Esophagus squamous epithelium (tissue), 4 donors: ENCODE results near the gene DHCR7.

ENCODE experiments used
- POLR2A ChIP-seq, 4 donors: fragments of 450-650 bp; IDR thresholded peaks; one replicate each; pipeline ENCODE4 v1.6.1; 2017; ENCODE audit warnings: antibody characterized with exemption in 4 of 4, mild to moderate bottlenecking in 4 of 4, moderate library complexity in 3 of 4
- TF ChIP-seq, protein P1 (sequence below), 6 experiments: fragments of 450-650 bp in 4 of 6; fragments of 200-600 bp in 2 of 6; sonication (generic) in 2 of 6; IDR thresholded peaks; one replicate each; pipeline ENCODE4 v1.5.1; 2016 to 2019; ENCODE audit warnings: antibody characterized with exemption in 6 of 6, mild to moderate bottlenecking in 4 of 6, moderate library complexity in 4 of 6

DNA sequence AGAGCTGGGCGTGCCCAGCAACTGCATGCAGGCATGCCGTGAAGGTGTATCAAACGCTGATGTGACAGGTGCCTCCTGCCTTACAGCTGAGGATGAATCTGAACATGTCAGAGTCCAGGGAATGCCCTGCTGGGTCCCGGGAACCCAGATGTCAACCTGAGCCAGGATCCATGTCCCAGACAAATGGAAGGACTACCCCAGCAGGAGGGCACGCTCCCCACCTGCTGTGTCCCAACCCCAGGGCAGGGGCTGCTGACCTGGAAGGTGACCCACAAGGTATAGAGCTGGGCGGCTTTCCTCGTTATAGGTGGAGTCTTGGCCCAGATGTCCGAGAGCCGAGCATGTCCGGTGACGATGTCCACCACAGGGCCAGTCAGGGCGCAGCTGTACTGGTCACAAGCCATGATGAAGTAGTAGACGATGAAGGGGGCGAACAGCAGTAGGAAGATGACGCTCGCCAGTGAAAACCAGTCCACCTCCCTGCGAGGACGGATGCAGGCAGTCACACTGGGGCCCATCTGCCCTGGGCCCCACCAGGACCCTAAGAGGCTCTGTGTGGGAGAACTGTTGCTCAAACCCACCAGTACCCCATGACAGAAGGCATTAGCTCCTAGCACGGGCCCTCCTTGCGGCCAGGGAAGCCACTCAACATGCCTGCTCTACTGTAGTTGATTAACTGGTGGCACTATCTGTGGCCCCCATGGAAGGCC lies 4.3 kb downstream of the DHCR7 start:
- TF ChIP-seq, protein P1, sequence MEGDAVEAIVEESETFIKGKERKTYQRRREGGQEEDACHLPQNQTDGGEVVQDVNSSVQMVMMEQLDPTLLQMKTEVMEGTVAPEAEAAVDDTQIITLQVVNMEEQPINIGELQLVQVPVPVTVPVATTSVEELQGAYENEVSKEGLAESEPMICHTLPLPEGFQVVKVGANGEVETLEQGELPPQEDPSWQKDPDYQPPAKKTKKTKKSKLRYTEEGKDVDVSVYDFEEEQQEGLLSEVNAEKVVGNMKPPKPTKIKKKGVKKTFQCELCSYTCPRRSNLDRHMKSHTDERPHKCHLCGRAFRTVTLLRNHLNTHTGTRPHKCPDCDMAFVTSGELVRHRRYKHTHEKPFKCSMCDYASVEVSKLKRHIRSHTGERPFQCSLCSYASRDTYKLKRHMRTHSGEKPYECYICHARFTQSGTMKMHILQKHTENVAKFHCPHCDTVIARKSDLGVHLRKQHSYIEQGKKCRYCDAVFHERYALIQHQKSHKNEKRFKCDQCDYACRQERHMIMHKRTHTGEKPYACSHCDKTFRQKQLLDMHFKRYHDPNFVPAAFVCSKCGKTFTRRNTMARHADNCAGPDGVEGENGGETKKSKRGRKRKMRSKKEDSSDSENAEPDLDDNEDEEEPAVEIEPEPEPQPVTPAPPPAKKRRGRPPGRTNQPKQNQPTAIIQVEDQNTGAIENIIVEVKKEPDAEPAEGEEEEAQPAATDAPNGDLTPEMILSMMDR (IDR thresholded peaks at IDR 0.05) = no peak
- no peak for TF ChIP-seq POLR2A (IDR thresholded peaks at IDR 0.05)
